IgD-negative memory B cell (primary cell): ENCODE measurements around the gene ALDH3A2. TPM values are rescaled to one million over a fixed set of nuclear protein-coding genes. Genes with fewer than 3 reads are reported as not detected.

Experiments
- H3K27ac Mint-ChIP-seq, 3 donors: one replicate each; pipeline ENCODE4 v1.8.0; 2020 to 2022; ENCODE audit warnings: mild to moderate bottlenecking in 3 of 3, mixed read lengths in 3 of 3, moderate library complexity in 1 of 3
- H3K27me3 Mint-ChIP-seq: one replicate; pipeline ENCODE4 v1.8.0; 2021; ENCODE audit warnings: mixed read lengths
- H3K36me3 Mint-ChIP-seq: one replicate; pipeline ENCODE4 v1.8.0; 2020; ENCODE audit warnings: mild to moderate bottlenecking, mixed read lengths
- H3K4me1 Mint-ChIP-seq, 3 donors: one replicate each; pipeline ENCODE4 v1.8.0; 2020 to 2022; ENCODE audit warnings: mixed read lengths in 3 of 3, mild to moderate bottlenecking in 1 of 3
- H3K4me3 Mint-ChIP-seq, 4 donors: one replicate each; pipeline ENCODE4 v1.8.0; 2020 to 2022; ENCODE audit warnings: mild to moderate bottlenecking in 4 of 4, mixed read lengths in 4 of 4, moderate library complexity in 3 of 4
- H3K9me3 Mint-ChIP-seq, 3 donors: one replicate each; pipeline ENCODE4 v1.8.0; 2020 to 2021; ENCODE audit warnings: mixed read lengths in 3 of 3, mild to moderate bottlenecking in 1 of 3
- polyA plus RNA-seq: library from polyadenylated mRNA; unstranded; fragments of 300-500 nt; fragmentation: Illumina TruSeq; gene quantifications from one replicate; pipeline ENCODE4 v1.2.3, GENCODE V29; 2021

The ALDH3A2 gene
- polyA plus RNA-seq, 1 donor from 2014 or later: 21.8 TPM

GRCh38 chr17:19723964-19724363 lies 75.4 kb downstream of the ALDH3A2 start:
- no peaks in the 10 kb centered on the region for H3K36me3 Mint-ChIP-seq
- H3K27ac Mint-ChIP-seq: no peak overlapping the region
- H3K4me1 Mint-ChIP-seq: peaks cover 0 to 10% (median 2%) of the 10 kb centered on the region in 3 donors
- H3K27me3 Mint-ChIP-seq: no peaks in the 10 kb centered on the region
- peak overlapping the region in 3 of 4 donors; percentile 70 to 86 (median 83) for H3K4me3 Mint-ChIP-seq
- H3K9me3 Mint-ChIP-seq: no peaks in the 10 kb centered on the region

GRCh38 chr17:19724501-19725420 lies 76.2 kb downstream of the ALDH3A2 start:
- Mint-ChIP-seq H3K9me3 (no peaks in the 10 kb centered on the region), H3K27ac (no peak overlapping the region), H3K4me1 (peaks cover 0 to 10% (median 2%) of the 10 kb centered on the region in 3 donors)

GRCh38 chr17:19725486-19725885 lies 76.9 kb downstream of the ALDH3A2 start:
- peak overlapping the region; percentile 33 to 59 (median 52) for H3K4me3 Mint-ChIP-seq
- H3K36me3 Mint-ChIP-seq: no peaks in the 10 kb centered on the region
- H3K27me3 Mint-ChIP-seq: no peaks in the 10 kb centered on the region
- no peak overlapping the region for H3K27ac Mint-ChIP-seq
- H3K9me3 Mint-ChIP-seq: no peaks in the 10 kb centered on the region
- peaks cover 0 to 10% (median 2%) of the 10 kb centered on the region in 3 donors for H3K4me1 Mint-ChIP-seq

More at GRCh38 chr17:19724501-19725420, 76.2 kb downstream of the ALDH3A2 start:
- Mint-ChIP-seq H3K27me3 (no peaks in the 10 kb centered on the region), H3K36me3 (no peaks in the 10 kb centered on the region), H3K4me3 (peak overlapping the region; percentile 48 to 87 (median 78))

DNA sequence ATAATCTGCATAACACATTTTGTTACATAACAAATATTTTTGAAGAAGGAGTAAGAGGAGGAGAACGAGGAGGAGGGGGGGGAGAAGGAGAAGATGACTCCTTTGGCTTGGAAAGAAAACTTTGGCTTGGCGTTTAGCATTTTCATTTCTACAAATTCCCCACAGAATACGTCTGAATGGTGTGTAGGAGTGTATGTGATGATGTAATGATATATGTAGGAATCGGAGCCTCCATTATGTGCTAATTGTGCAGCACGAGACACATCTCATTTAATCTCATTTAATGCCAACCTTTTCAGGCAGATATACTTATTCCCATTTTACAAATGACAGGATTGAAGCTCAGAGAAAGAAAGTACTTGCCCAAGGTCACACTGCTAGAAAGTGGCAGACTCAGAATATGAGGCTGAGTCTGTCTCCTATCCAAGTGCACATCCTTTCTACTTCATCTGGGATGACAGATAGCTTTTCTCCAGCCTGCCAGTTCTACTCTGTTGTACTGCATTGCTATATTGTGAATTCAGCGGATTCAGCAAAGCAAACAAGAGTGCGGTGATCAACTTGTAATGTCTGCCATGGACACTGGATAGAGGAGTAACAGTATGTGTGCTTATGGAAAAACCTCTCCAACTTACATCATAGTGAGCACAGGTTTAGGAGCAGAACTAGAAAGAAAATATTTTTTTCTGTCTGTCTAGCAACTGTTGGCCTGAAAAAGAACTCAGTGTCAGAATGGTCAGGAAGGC lies 78.3 kb downstream of the ALDH3A2 start:
- H3K4me1 Mint-ChIP-seq: peaks cover 0 to 10% (median 2%) of the 10 kb centered on the region in 3 donors
- H3K4me3 Mint-ChIP-seq: no peak overlapping the region
- no peaks in the 10 kb centered on the region for H3K9me3 Mint-ChIP-seq
- H3K27me3 Mint-ChIP-seq: no peaks in the 10 kb centered on the region
- peak overlapping the region in 1 of 3 donors; percentile 16 for H3K27ac Mint-ChIP-seq
- no peaks in the 10 kb centered on the region for H3K36me3 Mint-ChIP-seq

Other genes starting within 250 kb of the ALDH3A2 start
- not detected for gene RNF112, start 237.5 kb upstream of the ALDH3A2 start, polyA plus RNA-seq
- not detected for gene SLC47A1, start 114.9 kb upstream of the ALDH3A2 start, polyA plus RNA-seq
- gene SLC47A2, start 67.8 kb downstream of the ALDH3A2 start, polyA plus RNA-seq: 0.15 TPM
- not detected for gene ALDH3A1, start 99.5 kb downstream of the ALDH3A2 start, polyA plus RNA-seq
- gene ULK2, start 219.2 kb downstream of the ALDH3A2 start, polyA plus RNA-seq: 1.8 TPM